Central memory CD4-positive, alpha-beta T cell (primary cell): ENCODE data around the gene GNAT1.

Experiments used
- DNase-seq: peaks from one replicate; pipeline ENCODE4 v3.0.0; 2022
- total RNA-seq, 3 experiments: gene quantifications; one replicate each; lab custom pipeline; 2026; lab: John Stamatoyannopoulos, UW

The GNAT1 gene
- 0 to 0.19 (median 0) reads per million in 3 experiments for total RNA-seq

GRCh38 chr3:50190936-50191660 lies at the start of gene GNAT1:
TSS of gene GNAT1 (plus strand) at chr3:50191610. CDS start at chr3:50191726, 116 bp downstream.
- no peak for DNase-seq

- DNase-seq: no peak
Measured at GRCh38 chr3:50146316-50146901, 45.0 kb upstream of the GNAT1 start.

GRCh38 chr3:50147016-50147415 lies 44.4 kb upstream of the GNAT1 start:
- no peak for DNase-seq

GRCh38 chr3:50147447-50147846 lies 44.0 kb upstream of the GNAT1 start:
- DNase-seq: no peak

GRCh38 chr3:50147861-50148260 lies 43.5 kb upstream of the GNAT1 start:
- no peak for DNase-seq

- DNase-seq: no peak
Measured at GRCh38 chr3:50150404-50150750, 41.0 kb upstream of the GNAT1 start.

GRCh38 chr3:50150863-50151686 lies 40.3 kb upstream of the GNAT1 start:
- no peak for DNase-seq

GRCh38 chr3:50151728-50152127 lies 39.7 kb upstream of the GNAT1 start:
- no peak for DNase-seq

GRCh38 chr3:50153782-50154475 lies 37.5 kb upstream of the GNAT1 start:
- DNase-seq: no peak

- no peak for DNase-seq
Measured at GRCh38 chr3:50154476-50154839, 37.0 kb upstream of the GNAT1 start.

- DNase-seq: peak; percentile 65
Measured at GRCh38 chr3:50154840-50155490, 36.4 kb upstream of the GNAT1 start, which contains the start of gene SEMA3F. TSS of gene SEMA3F (plus strand) at chr3:50155324. CDS start at chr3:50159623, 4,299 bp downstream.

GRCh38 chr3:50155491-50155878 lies 35.9 kb upstream of the GNAT1 start:
- no peak for DNase-seq

- no peak for DNase-seq
Measured at GRCh38 chr3:50155891-50156290, 35.5 kb upstream of the GNAT1 start.

GRCh38 chr3:50156549-50157493 lies 34.6 kb upstream of the GNAT1 start:
- no peak for DNase-seq

GRCh38 chr3:50157827-50158529 lies 33.4 kb upstream of the GNAT1 start:
- no peak for DNase-seq

- DNase-seq: no peak
Measured at GRCh38 chr3:50158530-50159146, 32.8 kb upstream of the GNAT1 start.

- DNase-seq: no peak
Measured at GRCh38 chr3:50160561-50160983, 30.8 kb upstream of the GNAT1 start.

- DNase-seq: no peak
Measured at GRCh38 chr3:50161320-50161719, 30.1 kb upstream of the GNAT1 start.

GRCh38 chr3:50162034-50162883 lies 29.2 kb upstream of the GNAT1 start:
- DNase-seq: no peak
